RWPE2 (cell line): ENCODE measurements around the gene PHF23.
A peak's percentile ranks its signal among the peaks of the same experiment; 100 is the strongest.

Experiments
- ATAC-seq: fragments of 200-7000 bp; cut with Tn5 transposase; 3 replicates; pipeline ENCODE4 v1.9.1; 2021; ENCODE audit warnings: low read depth
- DNase-seq: peaks from one replicate; pipeline ENCODE4 v3.0.0-alpha.2; 2020; ENCODE audit warnings: low spot score
- H3K27ac ChIP-seq: fragments of 450-650 bp; 2 replicates; pipeline ENCODE4 v1.5.1; 2017; ENCODE audit warnings: mild to moderate bottlenecking; ENCODE audit not compliant: poor library complexity, severe bottlenecking
- H3K27me3 ChIP-seq: fragments of 250-450 bp; sonication (Bioruptor Pico); 2 replicates; pipeline ENCODE4 v1.5.1; 2021; ENCODE audit warnings: mild to moderate bottlenecking, moderate library complexity; ENCODE audit not compliant: insufficient read depth, poor library complexity, severe bottlenecking
- H3K36me3 ChIP-seq: fragments of 250-450 bp; sonication (Bioruptor Pico); 2 replicates; pipeline ENCODE4 v1.5.1; 2020; ENCODE audit warnings: low read depth, mild to moderate bottlenecking, moderate library complexity
- H3K4me1 ChIP-seq: fragments of 250-450 bp; sonication (Bioruptor Pico); 2 replicates; pipeline ENCODE4 v1.5.1; 2021; ENCODE audit warnings: mild to moderate bottlenecking, moderate library complexity; ENCODE audit not compliant: insufficient read depth, poor library complexity, severe bottlenecking
- H3K4me3 ChIP-seq: fragments of 250-450 bp; sonication (Bioruptor Pico); 2 replicates; pipeline ENCODE4 v1.5.1; 2021; ENCODE audit warnings: mild to moderate bottlenecking, moderate library complexity; ENCODE audit not compliant: severe bottlenecking
- H3K9me3 ChIP-seq: fragments of 250-450 bp; sonication (Bioruptor Pico); 2 replicates; pipeline ENCODE4 v1.5.1; 2021; ENCODE audit warnings: mild to moderate bottlenecking, moderate library complexity; ENCODE audit not compliant: severe bottlenecking
- TF ChIP-seq, protein P1 (sequence below): fragments of 450-650 bp; IDR thresholded peaks from one replicate; pipeline ENCODE4 v1.5.1; 2017; ENCODE audit warnings: mild to moderate bottlenecking, moderate library complexity; ENCODE audit not compliant: poor library complexity, severe bottlenecking

The PHF23 gene

GRCh38 chr17:7238420-7239090, 702 bp downstream of the PHF23 start:
- Histone ChIP-seq H3K4me3 (peak overlapping the region; percentile 60), H3K27me3 (no peaks in the 10 kb centered on the region), H3K36me3 (peaks cover 36% of the 10 kb centered on the region), H3K4me1 (peaks cover 4% of the 10 kb centered on the region), H3K27ac (peak overlapping the region; percentile 92), H3K9me3 (no peaks in the 10 kb centered on the region)
- no peak for ATAC-seq
- DNase-seq: no peak
- TF ChIP-seq, protein P1, sequence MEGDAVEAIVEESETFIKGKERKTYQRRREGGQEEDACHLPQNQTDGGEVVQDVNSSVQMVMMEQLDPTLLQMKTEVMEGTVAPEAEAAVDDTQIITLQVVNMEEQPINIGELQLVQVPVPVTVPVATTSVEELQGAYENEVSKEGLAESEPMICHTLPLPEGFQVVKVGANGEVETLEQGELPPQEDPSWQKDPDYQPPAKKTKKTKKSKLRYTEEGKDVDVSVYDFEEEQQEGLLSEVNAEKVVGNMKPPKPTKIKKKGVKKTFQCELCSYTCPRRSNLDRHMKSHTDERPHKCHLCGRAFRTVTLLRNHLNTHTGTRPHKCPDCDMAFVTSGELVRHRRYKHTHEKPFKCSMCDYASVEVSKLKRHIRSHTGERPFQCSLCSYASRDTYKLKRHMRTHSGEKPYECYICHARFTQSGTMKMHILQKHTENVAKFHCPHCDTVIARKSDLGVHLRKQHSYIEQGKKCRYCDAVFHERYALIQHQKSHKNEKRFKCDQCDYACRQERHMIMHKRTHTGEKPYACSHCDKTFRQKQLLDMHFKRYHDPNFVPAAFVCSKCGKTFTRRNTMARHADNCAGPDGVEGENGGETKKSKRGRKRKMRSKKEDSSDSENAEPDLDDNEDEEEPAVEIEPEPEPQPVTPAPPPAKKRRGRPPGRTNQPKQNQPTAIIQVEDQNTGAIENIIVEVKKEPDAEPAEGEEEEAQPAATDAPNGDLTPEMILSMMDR: no peak

DNA sequence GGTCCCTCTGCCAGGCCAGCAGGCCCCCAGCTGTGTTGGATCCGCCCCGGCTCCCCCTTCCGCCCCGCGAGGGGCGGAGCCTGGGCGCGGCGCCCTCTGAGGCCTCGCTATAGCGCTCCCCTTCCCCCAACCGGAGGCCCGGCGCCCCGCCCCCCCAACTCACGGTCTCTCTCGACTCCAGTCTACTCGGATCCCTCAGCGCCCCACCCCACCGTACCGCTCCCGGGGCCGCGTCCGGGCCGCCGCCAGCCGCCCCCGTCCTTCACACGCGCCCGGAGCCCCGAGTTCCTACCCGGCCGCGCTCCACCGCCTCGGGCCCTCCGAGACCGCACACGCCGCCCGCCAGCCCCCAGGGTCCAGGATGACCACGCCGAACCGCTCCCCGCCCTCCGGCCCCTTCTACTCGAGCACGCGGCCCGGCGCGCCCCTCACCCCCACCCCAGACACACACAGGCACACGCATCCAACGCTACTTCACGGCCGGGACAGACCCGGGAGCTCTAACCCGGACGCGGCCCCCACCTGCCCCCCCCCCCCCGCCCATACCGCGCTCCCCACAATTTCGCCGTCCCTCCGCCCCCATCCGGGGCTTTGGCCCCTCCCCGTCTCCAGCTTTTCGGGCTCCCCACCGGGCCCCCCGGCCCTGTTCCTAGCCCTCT, 1.4 kb downstream of the PHF23 start:
- Histone ChIP-seq H3K4me1 (peaks cover 4% of the 10 kb centered on the region), H3K27me3 (no peaks in the 10 kb centered on the region), H3K36me3 (peaks cover 36% of the 10 kb centered on the region), H3K27ac (peak overlapping the region; percentile 92), H3K4me3 (peak overlapping the region; percentile 60), H3K9me3 (no peaks in the 10 kb centered on the region)
- TF ChIP-seq, protein P1: no peak
- DNase-seq: no peak
- ATAC-seq: no peak

DNA sequence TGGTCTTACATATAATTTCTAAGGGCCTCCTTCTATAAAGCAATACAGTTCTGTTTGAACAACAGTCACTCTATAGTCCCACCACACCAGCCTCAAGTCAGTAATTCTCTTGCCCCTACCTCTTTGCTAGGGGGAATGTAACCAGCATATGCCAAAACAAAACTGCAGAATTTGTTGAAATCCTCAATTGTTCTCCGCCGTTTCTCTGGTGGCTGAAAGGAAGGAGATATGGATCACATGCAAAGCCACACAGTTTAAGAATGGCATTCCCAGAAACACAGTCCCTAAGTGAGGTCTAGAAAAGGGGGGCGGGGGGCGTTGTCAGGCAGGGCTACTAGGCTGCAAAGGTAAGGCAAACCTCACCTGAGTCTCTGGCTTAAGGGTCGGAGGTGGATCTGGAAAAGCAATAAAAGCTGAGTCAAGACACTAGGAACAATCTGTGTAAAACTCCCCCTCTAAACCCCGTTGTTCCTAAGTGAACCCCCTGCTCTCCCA, 1.9 kb downstream of the PHF23 start:
- no peak for ATAC-seq
- H3K4me1 ChIP-seq: peaks cover 9% of the 10 kb centered on the region
- peaks cover 39% of the 10 kb centered on the region for H3K36me3 ChIP-seq

GRCh38 chr17:7236808-7237207, 2.4 kb downstream of the PHF23 start:
- peak overlapping the region; percentile 92 for H3K27ac ChIP-seq
- peaks cover 13% of the 10 kb centered on the region for H3K4me1 ChIP-seq

More for the DNA sequence above, 1.9 kb downstream of the PHF23 start:
- TF ChIP-seq, protein P1: no peak
- no peak for DNase-seq
- peak overlapping the region; percentile 60 for H3K4me3 ChIP-seq
- H3K27me3 ChIP-seq: no peaks in the 10 kb centered on the region
- H3K9me3 ChIP-seq: no peaks in the 10 kb centered on the region
- peak overlapping the region; percentile 92 for H3K27ac ChIP-seq

More at GRCh38 chr17:7236808-7237207, 2.4 kb downstream of the PHF23 start:
- Histone ChIP-seq H3K4me3 (no peak overlapping the region), H3K9me3 (no peaks in the 10 kb centered on the region), H3K27me3 (no peaks in the 10 kb centered on the region), H3K36me3 (peaks cover 43% of the 10 kb centered on the region)
- ATAC-seq: no peak
- no peak for DNase-seq
- TF ChIP-seq, protein P1: no peak
